Tibial nerve (tissue), 4 donors: ENCODE results near the gene ZBTB16. TPM values are rescaled to one million over a fixed set of nuclear protein-coding genes. Genes with fewer than 3 reads are reported as not detected.
A peak's percentile ranks its signal among the peaks of the same experiment; 100 is the strongest.

Experiments used
- DNase-seq, 2 donors: peaks; one replicate each; pipeline ENCODE4 v3.0.0-alpha.2; 2019; ENCODE audit warnings: low spot score in 2 of 2
- H3K27ac ChIP-seq, 4 donors: fragments of 200-600 bp; sonication (generic) in 3 of 4; one replicate each; pipeline ENCODE4 v1.5.1; 2017 to 2019; ENCODE audit warnings: mild to moderate bottlenecking in 1 of 4
- H3K27me3 ChIP-seq, 2 donors: fragments of 200-600 bp; sonication (generic) in 1 of 2; one replicate each; pipeline versions ENCODE4 v1.5.1 to v1.6.0; 2017 to 2019
- H3K36me3 ChIP-seq, 3 donors: fragments of 200-600 bp; sonication (generic); one replicate each; pipeline ENCODE4 v1.5.1; 2018 to 2019
- H3K4me1 ChIP-seq, 4 donors: fragments of 200-600 bp; sonication (generic) in 3 of 4; one replicate each; pipeline ENCODE4 v1.5.1; 2017 to 2019
- H3K4me3 ChIP-seq, 4 donors: fragments of 200-600 bp; sonication (generic) in 3 of 4; one replicate each; pipeline ENCODE4 v1.5.1; 2017 to 2019; ENCODE audit warnings: mild to moderate bottlenecking in 1 of 4, moderate library complexity in 1 of 4
- H3K9me3 ChIP-seq, 4 donors: fragments of 200-600 bp; sonication (generic) in 3 of 4; one replicate each; pipeline ENCODE4 v1.5.1; 2017 to 2019
- CTCF ChIP-seq, 5 experiments: fragments of 200-600 bp in 3 of 5; fragments of 450-650 bp in 2 of 5; sonication (generic) in 3 of 5; IDR thresholded peaks; one replicate each; pipeline ENCODE4 v1.5.1; 2016 to 2019; ENCODE audit warnings: antibody characterized with exemption in 5 of 5, mild to moderate bottlenecking in 3 of 5, moderate library complexity in 2 of 5
- EP300 ChIP-seq, 2 donors: sonication (generic); formaldehyde crosslinking; IDR thresholded peaks; one replicate each; pipeline ENCODE4 v1.6.1; 2017; ENCODE audit warnings: antibody characterized with exemption in 2 of 2, mild to moderate bottlenecking in 1 of 2
- POLR2A ChIP-seq, 2 donors: fragments of 450-650 bp; IDR thresholded peaks; one replicate each; pipeline ENCODE4 v1.6.1; 2017; ENCODE audit warnings: antibody characterized with exemption in 2 of 2, mild to moderate bottlenecking in 2 of 2, moderate library complexity in 2 of 2
- WGBS, 2 donors: methylation state at CpG; one replicate each; pipeline ENCODE4 v1.1.5; 2018; 5-methylcytosine and 5-hydroxymethylcytosine counted together
- total RNA-seq, 4 donors: library from RNA; depleted of rRNA; stranded (reverse); fragments of >200 nt; gene quantifications; one replicate each; pipeline ENCODE4 v1.1.0, GENCODE V29; 2016

Gene ZBTB16
- total RNA-seq, 4 donors from 2014 or later = 405 to 756 (median 580) TPM

DNA sequence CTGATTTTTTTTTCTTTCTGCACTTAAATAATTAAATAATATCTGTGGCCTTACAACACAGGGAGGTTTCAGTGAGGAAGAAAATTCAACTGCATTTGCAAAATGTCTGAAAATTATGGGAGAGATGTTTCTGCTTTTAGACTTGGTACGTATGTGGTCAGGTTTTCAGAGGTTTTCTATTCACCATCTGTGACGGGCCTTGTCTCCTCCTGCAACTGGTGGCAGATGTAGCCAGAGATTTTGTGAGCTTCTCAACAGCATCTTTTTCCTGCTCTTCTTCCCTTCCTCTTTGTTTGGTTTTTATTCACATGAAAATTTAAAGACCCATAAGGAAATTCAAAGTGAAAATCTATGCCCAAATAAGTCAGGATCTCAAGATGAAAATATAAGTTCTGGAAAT, 38.3 kb downstream of the ZBTB16 start:
- Histone ChIP-seq H3K27ac (no peak overlapping the region), H3K36me3 (peaks cover 0 to 42% (median 0%) of the 10 kb centered on the region in 3 donors), H3K4me3 (no peak overlapping the region), H3K4me1 (peaks cover 0 to 92% (median 11%) of the 10 kb centered on the region in 4 donors), H3K27me3 (no peaks in the 10 kb centered on the region), H3K9me3 (no peaks in the 10 kb centered on the region)
- DNase-seq = no peak
- TF ChIP-seq POLR2A (IDR thresholded peaks at IDR 0.05) (no peak), EP300 (IDR thresholded peaks at IDR 0.05) (no peak), CTCF (IDR thresholded peaks at IDR 0.05) (no peak)
- WGBS, 2 donors = 88 to 91% methylated on average over 2 of the region's 2 CpGs

- TF ChIP-seq EP300 (IDR thresholded peaks at IDR 0.05) (no peak), CTCF (IDR thresholded peaks at IDR 0.05) (no peak), POLR2A (IDR thresholded peaks at IDR 0.05) (no peak)
- Histone ChIP-seq H3K27ac (no peak overlapping the region), H3K27me3 (no peaks in the 10 kb centered on the region), H3K36me3 (peaks cover 0 to 31% (median 0%) of the 10 kb centered on the region in 3 donors), H3K9me3 (no peaks in the 10 kb centered on the region), H3K4me3 (no peak overlapping the region), H3K4me1 (peaks cover 0 to 92% (median 15%) of the 10 kb centered on the region in 4 donors)
- no peak for DNase-seq
- 93 to 95% methylated on average over 3 of the region's 3 CpGs for WGBS, 2 donors
Measured at GRCh38 chr11:114098927-114099326, 39.4 kb downstream of the ZBTB16 start.

- Histone ChIP-seq H3K9me3 (no peaks in the 10 kb centered on the region), H3K36me3 (peaks cover 0 to 30% (median 0%) of the 10 kb centered on the region in 3 donors), H3K4me1 (peaks cover 0 to 94% (median 20%) of the 10 kb centered on the region in 4 donors), H3K4me3 (no peak overlapping the region), H3K27me3 (no peaks in the 10 kb centered on the region), H3K27ac (no peak overlapping the region)
- 90% methylated on average over 5 of the region's 5 CpGs for WGBS, 2 donors
- TF ChIP-seq CTCF (IDR thresholded peaks at IDR 0.05) (no peak), EP300 (IDR thresholded peaks at IDR 0.05) (peak in 1 of 2 donors; percentile 11)
- no peak for DNase-seq
Measured at GRCh38 chr11:114099392-114100178, 40.1 kb downstream of the ZBTB16 start.

DNA sequence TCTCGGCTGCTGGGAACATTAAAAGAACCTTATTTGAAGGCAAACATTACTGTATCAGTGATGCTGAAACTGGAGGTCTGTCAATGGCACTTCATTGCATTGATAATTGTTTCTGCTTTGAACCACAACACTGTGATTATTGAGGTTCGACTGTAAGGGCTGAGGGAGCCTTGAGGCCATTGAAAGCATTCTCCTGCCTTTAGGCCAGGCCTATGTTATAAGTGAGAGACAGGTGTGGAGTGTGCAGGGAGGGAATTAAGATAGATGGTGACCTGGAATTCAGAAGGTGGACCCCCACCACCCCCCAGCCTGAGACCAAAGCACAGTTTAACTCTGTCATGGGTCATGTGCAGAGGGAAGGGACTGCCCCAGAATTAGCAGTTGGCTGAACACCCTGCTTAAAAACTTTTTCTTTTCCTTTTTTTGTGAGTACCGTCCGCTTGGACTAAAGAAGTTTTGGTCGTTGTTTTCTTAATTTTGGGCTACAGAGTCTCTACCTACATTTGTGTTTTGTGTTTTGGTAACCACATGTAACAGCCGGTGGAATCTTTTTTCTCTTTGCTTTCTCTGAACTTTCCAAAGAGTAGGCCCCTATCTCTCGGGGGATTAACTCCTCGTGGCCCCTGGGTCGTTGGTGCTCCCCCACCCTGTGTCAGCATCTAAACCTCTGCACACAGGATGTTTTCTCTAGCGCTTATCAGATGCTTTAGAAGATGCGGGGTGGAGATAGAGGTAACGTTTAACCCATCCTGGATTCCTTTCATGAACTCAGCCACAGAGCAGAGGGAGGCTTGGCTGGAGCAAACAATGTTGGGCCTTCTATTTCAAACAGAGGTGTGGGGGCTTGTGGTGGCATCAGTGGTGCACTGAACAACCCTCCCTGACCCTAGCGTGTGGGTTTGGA, 43.7 kb downstream of the ZBTB16 start:
- Histone ChIP-seq H3K36me3 (peaks cover 0 to 48% (median 0%) of the 10 kb centered on the region in 3 donors), H3K4me3 (no peak overlapping the region), H3K27me3 (no peaks in the 10 kb centered on the region), H3K9me3 (no peaks in the 10 kb centered on the region), H3K27ac (peak overlapping the region in 2 of 4 donors; percentile 30 to 60), H3K4me1 (peaks cover 0 to 97% (median 25%) of the 10 kb centered on the region in 4 donors)
- TF ChIP-seq POLR2A (IDR thresholded peaks at IDR 0.05) (no peak), EP300 (IDR thresholded peaks at IDR 0.05) (no peak), CTCF (IDR thresholded peaks at IDR 0.05) (no peak)
- DNase-seq = no peak
- 73 to 79% methylated on average over 13 of the region's 13 CpGs for WGBS, 2 donors
